K562 (cell line): ENCODE data around the gene RRBP1. TPM values are rescaled to one million over a fixed set of nuclear protein-coding genes. Genes with fewer than 3 reads are reported as not detected.

Experiments used
- ATAC-seq: fragments of 200-7000 bp; cut with Tn5 transposase; 3 replicates; pipeline ENCODE4 v1.9.1; 2020; ENCODE audit warnings: moderate library complexity
- BruUV-seq: library from RNA; stranded (reverse); fragments of 400-500 nt; replicated peaks from 2 replicates; lab custom pipeline; 2021; lab: Mats Ljungman, UMichigan
- CTCF ChIA-PET: fragments of 300-600 bp; formaldehyde crosslinking; extraction: SDS; loops from one replicate; lab custom pipeline; 2021; ENCODE audit warnings: low intra/inter-chr PET ratio; lab: Yijun Ruan, JAX
- POLR2A ChIA-PET: fragments of 300-600, 350-650 bp; sonication (Branson Sonifier 250); formaldehyde crosslinking; extraction: SDS; loops from one replicate; lab custom pipeline; 2021; ENCODE audit warnings: antibody characterized with exemption, inconsistent platforms; lab: Yijun Ruan, JAX
- DNase-seq, 4 experiments: peaks; one replicate each; pipeline versions ENCODE4 v3.0.0 to v3.0.0-alpha.2; 2011 to 2018; ENCODE audit warnings: low spot score in 3 of 4, mixed read lengths in 3 of 4; ENCODE audit errors: extremely low read depth in 1 of 4
- FAIRE-seq: peaks from 2 replicates; lab custom pipeline; 2011; peaks lifted over from hg19 to GRCh38; lab: Jason Lieb, UNC
- H2AFZ ChIP-seq: 2 replicates; pipeline ENCODE4 v1.6.0; 2011; ENCODE audit warnings: low read depth, low read length, control low read depth, inconsistent platforms
- H3K27ac ChIP-seq: fragments of 200-600 bp; 3 replicates; pipeline ENCODE4 v1.8.0; 2011; ENCODE audit warnings: low read depth, mild to moderate bottlenecking, control low read depth, inconsistent platforms, low read length, moderate library complexity, mixed read lengths; ENCODE audit errors: extremely low read depth
- H3K27me3 ChIP-seq, 2 experiments: fragments of 300-600 bp in 1 of 2; 2 replicates in 1 of 2; 3 replicates in 1 of 2; pipeline versions ENCODE4 v1.6.0 to v1.8.0; 2011; ENCODE audit warnings: inconsistent platforms in 2 of 2, low read length in 2 of 2, mild to moderate bottlenecking in 1 of 2, mixed read lengths in 1 of 2, moderate library complexity in 1 of 2; ENCODE audit not compliant: control insufficient read depth in 2 of 2, insufficient read depth in 2 of 2
- H3K36me3 ChIP-seq: fragments of 300-600 bp; 3 replicates; pipeline ENCODE4 v1.8.0; 2011; ENCODE audit warnings: mild to moderate bottlenecking, low read length, inconsistent platforms; ENCODE audit not compliant: control insufficient read depth, insufficient read depth
- H3K4me1 ChIP-seq, 2 experiments: fragments of 200-600 bp in 1 of 2; replicated peaks in 1 of 2; 2 replicates in 1 of 2; 3 replicates in 1 of 2; pipeline versions ENCODE4 v1.5.1 to v1.8.0; 2011; ENCODE audit warnings: inconsistent platforms in 2 of 2, low read length in 2 of 2, mild to moderate bottlenecking in 1 of 2, mixed read lengths in 1 of 2, moderate library complexity in 1 of 2; ENCODE audit not compliant: control insufficient read depth in 2 of 2, insufficient read depth in 2 of 2
- H3K4me2 ChIP-seq: 2 replicates; pipeline ENCODE4 v1.6.1; 2011; ENCODE audit warnings: low read length, control low read depth, inconsistent platforms, mixed read lengths; ENCODE audit not compliant: insufficient read depth
- H3K4me3 ChIP-seq: fragments of 200-600 bp; sonication (generic), shearing (Covaris generic); 2 replicates; pipeline ENCODE4 v1.5.1; 2016; ENCODE audit warnings: control low read depth, inconsistent platforms
- H3K79me2 ChIP-seq: fragments of 200-600 bp; 3 replicates; pipeline ENCODE4 v1.8.0; 2011; ENCODE audit warnings: low read length, inconsistent platforms; ENCODE audit not compliant: control insufficient read depth, insufficient read depth
- H3K9ac ChIP-seq, 2 experiments: 2 replicates each; pipeline versions ENCODE4 v1.6.0 to v1.6.1; 2011; ENCODE audit warnings: low read depth in 2 of 2, low read length in 2 of 2, control low read depth in 1 of 2, inconsistent platforms in 1 of 2, mild to moderate bottlenecking in 1 of 2, mixed read lengths in 1 of 2; ENCODE audit not compliant: insufficient read depth in 1 of 2
- H3K9me1 ChIP-seq: one replicate; pipeline ENCODE4 v1.6.0; 2011; ENCODE audit warnings: inconsistent platforms, mild to moderate bottlenecking, low read length, moderate library complexity; ENCODE audit not compliant: control insufficient read depth, insufficient read depth
- H3K9me3 ChIP-seq: replicated peaks from 2 replicates; pipeline ENCODE4 v1.5.1; 2011; ENCODE audit warnings: low read depth, low read length, inconsistent platforms; ENCODE audit not compliant: control insufficient read depth, insufficient read depth
- H4K20me1 ChIP-seq: replicated peaks from 2 replicates; pipeline ENCODE4 v1.6.1; 2011; ENCODE audit warnings: low read length, inconsistent platforms, mixed read lengths; ENCODE audit not compliant: control insufficient read depth, insufficient read depth
- CXXC5 ChIP-seq: fragments of 250-450 bp; sonication (Bioruptor Pico); IDR thresholded peaks from 2 replicates; pipeline ENCODE4 v1.8.0; 2022; ENCODE audit warnings: inconsistent platforms, mild to moderate bottlenecking, moderate library complexity
- EWSR1 ChIP-seq: fragments of 450-650 bp; IDR thresholded peaks from 2 replicates; pipeline ENCODE4 v1.6.1; 2018; ENCODE audit warnings: borderline replicate concordance, mild to moderate bottlenecking, low read depth, moderate library complexity; ENCODE audit not compliant: partially characterized antibody
- HDAC3 ChIP-seq: fragments of 450-650 bp; IDR thresholded peaks from 2 replicates; pipeline ENCODE4 v1.6.1; 2018; ENCODE audit warnings: borderline replicate concordance, mild to moderate bottlenecking, moderate library complexity; ENCODE audit not compliant: partially characterized antibody
- LEF1 ChIP-seq: fragments of 450-650 bp; IDR thresholded peaks from 2 replicates; pipeline ENCODE4 v1.6.1; 2016; ENCODE audit warnings: mild to moderate bottlenecking
- PHB ChIP-seq: fragments of 250-450 bp; sonication (Bioruptor Pico); IDR thresholded peaks from 2 replicates; pipeline ENCODE4 v1.5.0; 2021
- PREB ChIP-seq: sonication (generic); formaldehyde crosslinking; IDR thresholded peaks from 2 replicates; pipeline ENCODE4 v1.8.1; 2023; ENCODE audit warnings: mild to moderate bottlenecking, missing genetic modification reagents
- ZNF212 ChIP-seq: fragments of 450-650 bp; formaldehyde crosslinking; IDR thresholded peaks from 2 replicates; pipeline ENCODE4 v1.4.0; 2020; ENCODE audit warnings: mild to moderate bottlenecking
- WGBS: fragments of 100-300 bp; shearing (Covaris generic); methylation state at CpG from one replicate; pipeline ENCODE4 v1.1.6; 2016; ENCODE audit warnings: low coverage, mixed read lengths; ENCODE audit not compliant: insufficient coverage; ENCODE audit errors: missing lambda C conversion rate; 5-methylcytosine and 5-hydroxymethylcytosine counted together
- in situ Hi-C: fragments of 300-500 bp; cut with MboI; formaldehyde crosslinking; loops from 4 replicates; pipeline ENCODE4 v1.15.0; 2018; ENCODE audit warnings: inconsistent platforms, mixed read lengths
- intact Hi-C: fragments of 100-400 bp; cut with micrococcal nuclease; formaldehyde crosslinking; loops from 2 replicates; pipeline ENCODE4 v1.14.2; 2022
- polyA plus RNA-seq, 8 experiments: library from polyadenylated mRNA; depleted of rRNA in 4 of 8; stranded (reverse) in 5 of 8; unstranded in 3 of 8; fragments of >200 nt; fragmentation: Nextera tagmentation in 2 of 8; fragmentation: Illumina TruSeq in 1 of 8; extraction: Ambion mirVana in 2 of 8; extraction: Trizol in 1 of 8; gene quantifications; 2 replicates each; pipeline versions ENCODE4 v1.2.1 to v1.2.3, GENCODE V29; 2011 to 2014; ENCODE audit warnings: inconsistent platforms in 1 of 8, missing spikeins in 1 of 8
- total RNA-seq, 7 experiments: library from RNA; depleted of rRNA in 6 of 7; stranded (reverse); fragments of >200 nt in 6 of 7; fragmentation: Illumina TruSeq in 2 of 7; extraction: Trizol in 2 of 7; gene quantifications; 2 replicates each; pipeline versions ENCODE4 v1.2.1 to v1.2.3, GENCODE V29; 2011 to 2021; ENCODE audit warnings: low replicate concordance in 1 of 7
- TF ChIP-seq, protein P1 (sequence below): fragments of 250-450 bp; sonication (Bioruptor Pico); IDR thresholded peaks from 2 replicates; pipeline ENCODE4 v1.4.0; 2020
- TF ChIP-seq, protein P2 (sequence below): fragments of 250-450 bp; sonication (Bioruptor Pico); IDR thresholded peaks from 2 replicates; pipeline ENCODE4 v1.4.0; 2020; ENCODE audit warnings: mild to moderate bottlenecking, moderate library complexity, borderline replicate concordance

Gene RRBP1
- total and polyA plus RNA-seq, 9 of the 15 experiments (the other 6 are each of a cell fraction or from before 2014, with no cell fraction given): 0.84 to 32.0 (median 17.6) TPM

DNA sequence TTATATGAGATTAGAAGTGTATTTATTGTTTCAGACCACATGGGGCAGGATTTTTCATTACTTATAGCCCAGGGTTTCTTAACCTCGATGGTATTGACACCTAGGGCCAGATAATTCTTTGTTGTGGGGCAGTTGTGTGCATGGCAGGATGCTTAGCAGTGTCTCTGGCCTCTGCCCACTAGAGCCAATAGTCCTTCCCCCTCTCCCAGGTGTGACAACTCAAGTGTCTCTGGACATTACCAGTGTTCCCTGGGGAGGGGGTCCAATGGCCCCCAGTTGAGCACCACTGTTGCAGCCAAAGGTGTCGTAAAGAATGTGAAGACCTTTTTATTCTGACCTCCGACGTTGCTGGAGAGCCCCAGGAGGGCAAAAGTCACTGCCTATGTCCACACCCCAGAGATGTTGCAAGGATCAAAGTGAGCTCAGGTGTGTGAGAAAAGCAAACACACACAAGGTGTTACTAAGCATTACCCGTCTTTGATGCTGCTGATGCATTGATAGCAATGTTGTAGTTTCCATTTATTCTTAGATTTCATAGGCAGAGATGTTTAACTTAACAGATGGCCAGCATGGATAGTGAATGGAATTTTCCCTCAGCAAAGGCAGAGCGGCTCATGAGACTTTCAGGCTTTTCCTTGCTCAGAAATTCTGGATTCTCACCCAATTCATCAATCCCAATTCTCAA, 39.9 kb upstream of the RRBP1 start:
- H3K4me3 ChIP-seq: no peak overlapping the region
- no peak overlapping the region for H3K9ac ChIP-seq
- intact Hi-C loops (no loop called here), in situ Hi-C loops (no loop called here)
- H3K27ac ChIP-seq: no peak overlapping the region
- FAIRE-seq (no peak), DNase-seq (peak in 2 of 4 experiments; percentile 8 to 29), ATAC-seq (peak; percentile 37; the same call in 1 of the 3 replicates)
- H3K79me2 ChIP-seq: no peaks in the 10 kb centered on the region
- peaks cover 2 to 22% of the 10 kb centered on the region in 2 experiments; a peak in 3 of 5 replicates for H3K27me3 ChIP-seq
- H2AFZ ChIP-seq: no peak overlapping the region
- POLR2A ChIA-PET: no interaction called here
- no peaks in the 10 kb centered on the region for H3K36me3 ChIP-seq
- no peaks in the 10 kb centered on the region for H3K4me1 ChIP-seq
- no peaks in the 10 kb centered on the region for H4K20me1 ChIP-seq
- no peaks in the 10 kb centered on the region for H3K9me1 ChIP-seq
- BruUV-seq: no TSS peak
- 0% methylated on average over 3 of the region's 6 CpGs for WGBS
- no peaks in the 10 kb centered on the region for H3K9me3 ChIP-seq
- no peak overlapping the region for H3K4me2 ChIP-seq
- CTCF ChIA-PET: no interaction called here
- no peak for TF ChIP-seq PHB (CRISPR knock-in tag)
- no peak for TF ChIP-seq LEF1
- TF ChIP-seq ZNF212 (CRISPR knock-in tag): no peak
- no peak for TF ChIP-seq PREB (CRISPR knock-in tag)
- TF ChIP-seq, protein P1, sequence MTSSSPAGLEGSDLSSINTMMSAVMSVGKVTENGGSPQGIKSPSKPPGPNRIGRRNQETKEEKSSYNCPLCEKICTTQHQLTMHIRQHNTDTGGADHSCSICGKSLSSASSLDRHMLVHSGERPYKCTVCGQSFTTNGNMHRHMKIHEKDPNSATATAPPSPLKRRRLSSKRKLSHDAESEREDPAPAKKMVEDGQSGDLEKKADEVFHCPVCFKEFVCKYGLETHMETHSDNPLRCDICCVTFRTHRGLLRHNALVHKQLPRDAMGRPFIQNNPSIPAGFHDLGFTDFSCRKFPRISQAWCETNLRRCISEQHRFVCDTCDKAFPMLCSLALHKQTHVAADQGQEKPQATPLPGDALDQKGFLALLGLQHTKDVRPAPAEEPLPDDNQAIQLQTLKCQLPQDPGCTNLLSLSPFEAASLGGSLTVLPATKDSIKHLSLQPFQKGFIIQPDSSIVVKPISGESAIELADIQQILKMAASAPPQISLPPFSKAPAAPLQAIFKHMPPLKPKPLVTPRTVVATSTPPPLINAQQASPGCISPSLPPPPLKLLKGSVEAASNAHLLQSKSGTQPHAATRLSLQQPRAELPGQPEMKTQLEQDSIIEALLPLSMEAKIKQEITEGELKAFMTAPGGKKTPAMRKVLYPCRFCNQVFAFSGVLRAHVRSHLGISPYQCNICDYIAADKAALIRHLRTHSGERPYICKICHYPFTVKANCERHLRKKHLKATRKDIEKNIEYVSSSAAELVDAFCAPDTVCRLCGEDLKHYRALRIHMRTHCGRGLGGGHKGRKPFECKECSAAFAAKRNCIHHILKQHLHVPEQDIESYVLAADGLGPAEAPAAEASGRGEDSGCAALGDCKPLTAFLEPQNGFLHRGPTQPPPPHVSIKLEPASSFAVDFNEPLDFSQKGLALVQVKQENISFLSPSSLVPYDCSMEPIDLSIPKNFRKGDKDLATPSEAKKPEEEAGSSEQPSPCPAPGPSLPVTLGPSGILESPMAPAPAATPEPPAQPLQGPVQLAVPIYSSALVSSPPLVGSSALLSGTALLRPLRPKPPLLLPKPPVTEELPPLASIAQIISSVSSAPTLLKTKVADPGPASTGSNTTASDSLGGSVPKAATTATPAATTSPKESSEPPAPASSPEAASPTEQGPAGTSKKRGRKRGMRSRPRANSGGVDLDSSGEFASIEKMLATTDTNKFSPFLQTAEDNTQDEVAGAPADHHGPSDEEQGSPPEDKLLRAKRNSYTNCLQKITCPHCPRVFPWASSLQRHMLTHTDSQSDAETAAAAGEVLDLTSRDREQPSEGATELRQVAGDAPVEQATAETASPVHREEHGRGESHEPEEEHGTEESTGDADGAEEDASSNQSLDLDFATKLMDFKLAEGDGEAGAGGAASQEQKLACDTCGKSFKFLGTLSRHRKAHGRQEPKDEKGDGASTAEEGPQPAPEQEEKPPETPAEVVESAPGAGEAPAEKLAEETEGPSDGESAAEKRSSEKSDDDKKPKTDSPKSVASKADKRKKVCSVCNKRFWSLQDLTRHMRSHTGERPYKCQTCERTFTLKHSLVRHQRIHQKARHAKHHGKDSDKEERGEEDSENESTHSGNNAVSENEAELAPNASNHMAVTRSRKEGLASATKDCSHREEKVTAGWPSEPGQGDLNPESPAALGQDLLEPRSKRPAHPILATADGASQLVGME (CRISPR knock-in tag): no peak
- TF ChIP-seq, protein P2, sequence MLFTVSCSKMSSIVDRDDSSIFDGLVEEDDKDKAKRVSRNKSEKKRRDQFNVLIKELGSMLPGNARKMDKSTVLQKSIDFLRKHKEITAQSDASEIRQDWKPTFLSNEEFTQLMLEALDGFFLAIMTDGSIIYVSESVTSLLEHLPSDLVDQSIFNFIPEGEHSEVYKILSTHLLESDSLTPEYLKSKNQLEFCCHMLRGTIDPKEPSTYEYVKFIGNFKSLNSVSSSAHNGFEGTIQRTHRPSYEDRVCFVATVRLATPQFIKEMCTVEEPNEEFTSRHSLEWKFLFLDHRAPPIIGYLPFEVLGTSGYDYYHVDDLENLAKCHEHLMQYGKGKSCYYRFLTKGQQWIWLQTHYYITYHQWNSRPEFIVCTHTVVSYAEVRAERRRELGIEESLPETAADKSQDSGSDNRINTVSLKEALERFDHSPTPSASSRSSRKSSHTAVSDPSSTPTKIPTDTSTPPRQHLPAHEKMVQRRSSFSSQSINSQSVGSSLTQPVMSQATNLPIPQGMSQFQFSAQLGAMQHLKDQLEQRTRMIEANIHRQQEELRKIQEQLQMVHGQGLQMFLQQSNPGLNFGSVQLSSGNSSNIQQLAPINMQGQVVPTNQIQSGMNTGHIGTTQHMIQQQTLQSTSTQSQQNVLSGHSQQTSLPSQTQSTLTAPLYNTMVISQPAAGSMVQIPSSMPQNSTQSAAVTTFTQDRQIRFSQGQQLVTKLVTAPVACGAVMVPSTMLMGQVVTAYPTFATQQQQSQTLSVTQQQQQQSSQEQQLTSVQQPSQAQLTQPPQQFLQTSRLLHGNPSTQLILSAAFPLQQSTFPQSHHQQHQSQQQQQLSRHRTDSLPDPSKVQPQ: no peak
- no peak for TF ChIP-seq CXXC5 (CRISPR knock-in tag)
- no peak for TF ChIP-seq EWSR1
- TF ChIP-seq HDAC3: no peak
